Measurements from ENCODE around the gene RENBP. TPM values are rescaled to one million over a fixed set of nuclear protein-coding genes. Genes with fewer than 3 reads are reported as not detected.

Gene RENBP
- polyA plus RNA-seq, 3 donors: 2.7 to 125 (median 3.8) TPM

- DNase-seq: peak; percentile 85 to 96 (median 92)
- Histone ChIP-seq H3K36me3 (replicated peaks in 1 of 2; ENCODE audit: control insufficient read depth in 1 of 2, insufficient read depth in 2 of 2, low read length in 2 of 2) (no peaks in the 10 kb centered on the region), H3K4me2 (replicated peaks; ENCODE audit: extremely low read depth, low read length, poor library complexity, severe bottlenecking) (no peak overlapping the region), H3K4me3 (replicated peaks in 1 of 3; ENCODE audit: low read depth in 2 of 3, low read length in 3 of 3) (no peak overlapping the region), H3K79me2 (ENCODE audit: insufficient read depth, low read length) (no peaks in the 10 kb centered on the region), H3K4me1 (ENCODE audit: control insufficient read depth in 1 of 2, insufficient read depth in 2 of 2, low read length in 2 of 2) (peaks cover 58 to 61% of the 10 kb centered on the region in 2 donors), H3K9me3 (replicated peaks in 1 of 2; ENCODE audit: control insufficient read depth in 1 of 2, insufficient read depth in 1 of 2, low read length in 2 of 2) (no peaks in the 10 kb centered on the region), H4K20me1 (ENCODE audit: insufficient read depth, low read length) (peaks cover 24% of the 10 kb centered on the region), H2AFZ (ENCODE audit: insufficient read depth, low read depth, low read length, poor library complexity, severe bottlenecking) (no peak overlapping the region), H3K27ac (ENCODE audit: low read depth in 1 of 2, low read length in 2 of 2) (peak overlapping the region; percentile 88 to 92), H3K27me3 (ENCODE audit: control insufficient read depth in 2 of 2, insufficient read depth in 2 of 2, low read length in 2 of 2) (no peaks in the 10 kb centered on the region), H3K9ac (ENCODE audit: insufficient read depth, low read length, poor library complexity, severe bottlenecking) (peak overlapping the region; percentile 45)
- WGBS (ENCODE audit: insufficient coverage): 5% methylated on average over 5 of the region's 12 CpGs
- Mint-ChIP-seq H3K27me3 (ENCODE audit: low read depth in 3 of 3) (peaks cover 0 to 69% (median 2%) of the 10 kb centered on the region in 3 donors), H3K4me1 (peaks cover 55% of the 10 kb centered on the region), H3K36me3 (peaks cover 5 to 6% of the 10 kb centered on the region in 2 donors), H3K4me3 (peak overlapping the region in 1 of 2 donors; percentile 47), H3K9me3 (peaks cover 0 to 22% (median 0%) of the 10 kb centered on the region in 7 donors), H3K27ac (peak overlapping the region; percentile 89 to 99 (median 96))
- TF ChIP-seq, protein P1, sequence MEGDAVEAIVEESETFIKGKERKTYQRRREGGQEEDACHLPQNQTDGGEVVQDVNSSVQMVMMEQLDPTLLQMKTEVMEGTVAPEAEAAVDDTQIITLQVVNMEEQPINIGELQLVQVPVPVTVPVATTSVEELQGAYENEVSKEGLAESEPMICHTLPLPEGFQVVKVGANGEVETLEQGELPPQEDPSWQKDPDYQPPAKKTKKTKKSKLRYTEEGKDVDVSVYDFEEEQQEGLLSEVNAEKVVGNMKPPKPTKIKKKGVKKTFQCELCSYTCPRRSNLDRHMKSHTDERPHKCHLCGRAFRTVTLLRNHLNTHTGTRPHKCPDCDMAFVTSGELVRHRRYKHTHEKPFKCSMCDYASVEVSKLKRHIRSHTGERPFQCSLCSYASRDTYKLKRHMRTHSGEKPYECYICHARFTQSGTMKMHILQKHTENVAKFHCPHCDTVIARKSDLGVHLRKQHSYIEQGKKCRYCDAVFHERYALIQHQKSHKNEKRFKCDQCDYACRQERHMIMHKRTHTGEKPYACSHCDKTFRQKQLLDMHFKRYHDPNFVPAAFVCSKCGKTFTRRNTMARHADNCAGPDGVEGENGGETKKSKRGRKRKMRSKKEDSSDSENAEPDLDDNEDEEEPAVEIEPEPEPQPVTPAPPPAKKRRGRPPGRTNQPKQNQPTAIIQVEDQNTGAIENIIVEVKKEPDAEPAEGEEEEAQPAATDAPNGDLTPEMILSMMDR (IDR thresholded peaks at IDR 0.05): no peak
- intact Hi-C loops (cut with micrococcal nuclease): no loop called here
Measured at GRCh38 chrX:153983321-153983801, 38.9 kb upstream of the RENBP start.

DNA sequence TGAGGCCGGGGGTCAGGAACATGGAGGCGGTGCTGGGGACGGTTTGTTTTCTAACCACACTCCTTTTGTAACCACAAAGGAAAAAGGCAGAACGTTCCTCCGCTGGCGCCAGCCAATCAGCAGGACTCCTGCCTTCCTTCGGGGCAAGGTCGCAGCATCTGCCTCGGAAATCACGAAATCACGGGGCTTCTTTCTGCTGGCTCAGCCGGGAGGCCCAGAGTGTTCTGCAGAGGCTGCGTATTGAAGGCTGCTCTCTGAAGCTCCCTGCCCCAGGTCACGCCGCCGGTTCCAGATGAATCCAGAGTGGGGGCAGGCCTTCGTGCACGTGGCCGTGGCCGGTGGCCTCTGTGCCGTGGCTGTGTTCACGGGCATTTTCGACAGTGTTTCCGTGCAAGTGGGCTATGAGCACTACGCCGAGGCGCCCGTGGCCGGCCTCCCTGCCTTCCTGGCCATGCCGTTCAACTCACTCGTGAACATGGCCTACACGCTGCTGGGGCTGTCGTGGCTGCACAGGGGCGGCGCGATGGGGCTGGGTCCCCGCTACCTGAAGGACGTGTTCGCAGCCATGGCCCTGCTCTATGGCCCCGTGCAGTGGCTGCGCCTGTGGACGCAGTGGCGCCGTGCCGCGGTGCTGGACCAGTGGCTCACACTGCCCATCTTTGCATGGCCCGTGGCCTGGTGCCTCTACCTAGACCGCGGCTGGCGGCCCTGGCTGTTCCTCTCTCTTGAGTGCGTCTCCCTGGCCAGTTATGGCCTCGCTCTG is 37.5 kb upstream of the RENBP start:
- H3K4me2 ChIP-seq (replicated peaks; ENCODE audit: extremely low read depth, low read length, poor library complexity, severe bottlenecking): peak overlapping the region; percentile 42
- peaks cover 0 to 22% (median 0%) of the 10 kb centered on the region in 7 donors for H3K9me3 Mint-ChIP-seq
- H3K27me3 ChIP-seq (ENCODE audit: control insufficient read depth in 2 of 2, insufficient read depth in 2 of 2, low read length in 2 of 2): no peaks in the 10 kb centered on the region
- peak overlapping the region; percentile 57 for H2AFZ ChIP-seq (ENCODE audit: insufficient read depth, low read depth, low read length, poor library complexity, severe bottlenecking)
- peaks cover 1% of the 10 kb centered on the region for H3K79me2 ChIP-seq (ENCODE audit: insufficient read depth, low read length)
- peak overlapping the region in 1 of 3 experiments; percentile 20 for H3K4me3 ChIP-seq (replicated peaks in 1 of 3; ENCODE audit: low read depth in 2 of 3, low read length in 3 of 3)
- 39% methylated on average over 42 of the region's 52 CpGs for WGBS (ENCODE audit: insufficient coverage)
- H3K36me3 Mint-ChIP-seq: peaks cover 5 to 6% of the 10 kb centered on the region in 2 donors
- H3K27ac Mint-ChIP-seq: peak overlapping the region; percentile 89 to 99 (median 96)
- peak; percentile 69 to 76 (median 72) for DNase-seq
- peaks cover 55% of the 10 kb centered on the region for H3K4me1 Mint-ChIP-seq
- H3K4me3 Mint-ChIP-seq: peak overlapping the region; percentile 40 to 70
- TF ChIP-seq, protein P1 (IDR thresholded peaks at IDR 0.05): no peak
- peaks cover 24% of the 10 kb centered on the region for H4K20me1 ChIP-seq (ENCODE audit: insufficient read depth, low read length)
- intact Hi-C loops (cut with micrococcal nuclease): no loop called here
- H3K27me3 Mint-ChIP-seq (ENCODE audit: low read depth in 3 of 3): peaks cover 0 to 67% (median 2%) of the 10 kb centered on the region in 3 donors
- H3K9ac ChIP-seq (ENCODE audit: insufficient read depth, low read length, poor library complexity, severe bottlenecking): peak overlapping the region; percentile 44
- H3K4me1 ChIP-seq (ENCODE audit: control insufficient read depth in 1 of 2, insufficient read depth in 2 of 2, low read length in 2 of 2): peaks cover 58 to 61% of the 10 kb centered on the region in 2 donors
- H3K36me3 ChIP-seq (replicated peaks in 1 of 2; ENCODE audit: control insufficient read depth in 1 of 2, insufficient read depth in 2 of 2, low read length in 2 of 2): no peaks in the 10 kb centered on the region
- peak overlapping the region; percentile 88 to 92 for H3K27ac ChIP-seq (ENCODE audit: low read depth in 1 of 2, low read length in 2 of 2)
- H3K9me3 ChIP-seq (replicated peaks in 1 of 2; ENCODE audit: control insufficient read depth in 1 of 2, insufficient read depth in 1 of 2, low read length in 2 of 2): no peaks in the 10 kb centered on the region

Data from CD14-positive monocyte (primary cell).